ENCODE measurements around the gene TRIM33. TPM values are rescaled to one million over a fixed set of nuclear protein-coding genes. Genes with fewer than 3 reads are reported as not detected.
"Not testable (repeated sequence)": the region's sequence is repeated elsewhere in the genome, so short reads cannot be mapped to it uniquely, and the experiment has no call there.

The TRIM33 gene
- total RNA-seq, 1 donor, result 66.4 TPM

- Histone ChIP-seq H3K9me3 (ENCODE audit: low read depth, low read length) (peaks cover 9% of the 10 kb centered on the region), H3K4me3 (ENCODE audit: low read length) (no peak overlapping the region)
Measured at GRCh38 chr1:114496089-114496488, 14.9 kb downstream of the TRIM33 start.

DNA sequence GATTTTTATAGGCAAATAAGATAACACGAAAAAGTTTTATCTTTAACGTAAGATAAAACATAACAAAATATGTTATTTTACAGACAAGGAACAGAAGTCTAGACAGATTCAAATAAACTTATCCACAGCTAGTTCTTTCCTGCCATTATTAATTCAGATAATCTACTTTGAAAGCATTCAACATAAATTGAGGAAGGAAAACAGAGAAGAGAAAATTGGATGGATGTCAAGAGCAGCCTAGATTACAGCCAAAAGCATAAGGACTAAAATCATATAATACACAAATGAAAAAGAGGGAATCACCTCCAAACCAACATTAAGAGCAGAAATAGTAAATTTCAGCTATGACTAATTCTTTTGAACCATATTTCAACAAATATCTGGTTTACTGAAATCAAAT, 15.5 kb downstream of the TRIM33 start:
- H3K27me3 ChIP-seq (ENCODE audit: insufficient read depth, low read length), result no peaks in the 10 kb centered on the region
- peaks cover 9% of the 10 kb centered on the region for H3K9me3 ChIP-seq (ENCODE audit: low read depth, low read length)
- H3K4me1 ChIP-seq (ENCODE audit: insufficient read depth, low read length), result peaks cover 21% of the 10 kb centered on the region
- no peak overlapping the region for H3K4me3 ChIP-seq (ENCODE audit: low read length)

More at GRCh38 chr1:114496089-114496488, 14.9 kb downstream of the TRIM33 start:
- no peaks in the 10 kb centered on the region for H3K27me3 ChIP-seq (ENCODE audit: insufficient read depth, low read length)
- H3K4me1 ChIP-seq (ENCODE audit: insufficient read depth, low read length), result peaks cover 18% of the 10 kb centered on the region

- H3K4me3 ChIP-seq (ENCODE audit: low read length), result no peak overlapping the region
- peaks cover 42% of the 10 kb centered on the region for H3K4me1 ChIP-seq (ENCODE audit: insufficient read depth, low read length)
- no peaks in the 10 kb centered on the region for H3K27me3 ChIP-seq (ENCODE audit: insufficient read depth, low read length)
- peaks cover 9% of the 10 kb centered on the region for H3K9me3 ChIP-seq (ENCODE audit: low read depth, low read length)
Measured at GRCh38 chr1:114492978-114493377, 18.0 kb downstream of the TRIM33 start.

GRCh38 chr1:114490274-114490693, 20.7 kb downstream of the TRIM33 start:
- peaks cover 9% of the 10 kb centered on the region for H3K9me3 ChIP-seq (ENCODE audit: low read depth, low read length)
- no peak overlapping the region for H3K4me3 ChIP-seq (ENCODE audit: low read length)
- H3K4me1 ChIP-seq (ENCODE audit: insufficient read depth, low read length), result peaks cover 38% of the 10 kb centered on the region
- no peaks in the 10 kb centered on the region for H3K27me3 ChIP-seq (ENCODE audit: insufficient read depth, low read length)

DNA sequence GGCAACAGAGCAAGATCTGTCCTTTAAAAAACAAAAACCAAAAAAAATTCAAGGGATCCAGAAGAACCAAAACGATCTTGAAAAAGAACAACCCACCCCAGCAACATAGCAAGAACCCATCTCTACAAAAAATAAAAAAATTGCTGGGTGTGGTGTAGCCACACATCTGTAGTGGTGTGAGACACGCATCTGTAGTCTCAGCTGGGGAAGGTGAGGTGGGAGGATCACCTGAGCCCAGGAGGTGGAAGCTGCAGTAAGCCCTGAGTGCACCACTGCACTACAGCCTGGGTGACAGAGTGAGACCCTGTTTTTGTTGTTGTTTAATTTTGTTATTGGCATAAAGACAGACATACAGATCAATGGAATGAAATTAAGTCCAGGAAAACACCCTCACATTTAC, 22.3 kb downstream of the TRIM33 start:
- peaks cover 34% of the 10 kb centered on the region for H3K4me1 ChIP-seq (ENCODE audit: insufficient read depth, low read length)
- H3K9me3 ChIP-seq (ENCODE audit: low read depth, low read length), result peaks cover 9% of the 10 kb centered on the region
- H3K27me3 ChIP-seq (ENCODE audit: insufficient read depth, low read length), result no peaks in the 10 kb centered on the region
- no peak overlapping the region for H3K4me3 ChIP-seq (ENCODE audit: low read length)

DNA sequence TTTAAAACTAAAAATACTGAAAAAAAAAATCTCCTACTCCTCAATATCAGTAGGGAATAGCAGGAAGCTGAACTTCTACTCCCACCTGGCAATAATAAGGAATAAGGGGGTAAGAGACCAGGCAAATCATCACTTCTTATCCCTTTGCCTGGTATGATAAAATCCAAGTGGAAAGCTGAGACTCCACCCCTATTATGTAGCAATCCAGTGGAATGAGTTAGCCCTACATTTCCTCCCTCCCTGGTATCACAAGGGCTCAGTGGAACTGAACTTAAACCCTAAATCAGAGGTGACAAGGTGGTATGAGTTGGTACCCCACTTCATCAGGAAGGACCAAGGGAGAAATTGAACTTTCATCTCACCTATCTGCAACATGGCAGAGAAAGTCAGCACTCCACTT, 25.7 kb downstream of the TRIM33 start:
- Histone ChIP-seq H3K4me1 (ENCODE audit: insufficient read depth, low read length) (peaks cover 45% of the 10 kb centered on the region), H3K9me3 (ENCODE audit: low read depth, low read length) (no peaks in the 10 kb centered on the region), H3K27me3 (ENCODE audit: insufficient read depth, low read length) (no peaks in the 10 kb centered on the region), H3K4me3 (ENCODE audit: low read length) (no peak overlapping the region)

GRCh38 chr1:114482585-114482984, 28.4 kb downstream of the TRIM33 start:
- H3K27me3 ChIP-seq (ENCODE audit: insufficient read depth, low read length), result no peaks in the 10 kb centered on the region
- no peaks in the 10 kb centered on the region for H3K9me3 ChIP-seq (ENCODE audit: low read depth, low read length)
- no peak overlapping the region for H3K4me3 ChIP-seq (ENCODE audit: low read length)
- H3K4me1 ChIP-seq (ENCODE audit: insufficient read depth, low read length), result peaks cover 27% of the 10 kb centered on the region

- peaks cover 22% of the 10 kb centered on the region for H3K4me1 ChIP-seq (ENCODE audit: insufficient read depth, low read length)
Measured at GRCh38 chr1:114479636-114480035, 31.4 kb downstream of the TRIM33 start.

DNA sequence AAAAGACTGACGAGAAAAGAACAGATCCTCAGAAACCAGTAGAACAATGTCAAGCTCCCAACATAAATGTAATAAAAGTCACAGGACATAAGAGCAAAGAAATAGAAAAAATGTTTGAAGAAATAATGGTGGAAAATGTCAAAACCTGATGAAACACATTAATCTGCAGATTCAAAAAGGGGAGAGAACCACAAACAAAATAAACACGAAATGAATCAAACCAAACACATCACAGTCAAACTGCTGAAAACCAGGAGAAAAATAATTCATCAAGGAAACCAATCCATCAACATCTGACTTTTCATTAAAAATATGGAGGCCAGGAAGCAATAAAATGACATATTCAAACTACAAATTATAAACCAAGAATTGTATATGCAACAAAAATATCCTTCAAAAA, 31.9 kb downstream of the TRIM33 start:
- Histone ChIP-seq H3K4me3 (ENCODE audit: low read length) (no peak overlapping the region), H3K27me3 (ENCODE audit: insufficient read depth, low read length) (no peaks in the 10 kb centered on the region), H3K9me3 (ENCODE audit: low read depth, low read length) (no peaks in the 10 kb centered on the region), H3K4me1 (ENCODE audit: insufficient read depth, low read length) (peaks cover 24% of the 10 kb centered on the region)

More at GRCh38 chr1:114479636-114480035, 31.4 kb downstream of the TRIM33 start:
- H3K4me3 ChIP-seq (ENCODE audit: low read length); H3K27me3 ChIP-seq (ENCODE audit: insufficient read depth, low read length); H3K9me3 ChIP-seq (ENCODE audit: low read depth, low read length): not testable (repeated sequence)

DNA sequence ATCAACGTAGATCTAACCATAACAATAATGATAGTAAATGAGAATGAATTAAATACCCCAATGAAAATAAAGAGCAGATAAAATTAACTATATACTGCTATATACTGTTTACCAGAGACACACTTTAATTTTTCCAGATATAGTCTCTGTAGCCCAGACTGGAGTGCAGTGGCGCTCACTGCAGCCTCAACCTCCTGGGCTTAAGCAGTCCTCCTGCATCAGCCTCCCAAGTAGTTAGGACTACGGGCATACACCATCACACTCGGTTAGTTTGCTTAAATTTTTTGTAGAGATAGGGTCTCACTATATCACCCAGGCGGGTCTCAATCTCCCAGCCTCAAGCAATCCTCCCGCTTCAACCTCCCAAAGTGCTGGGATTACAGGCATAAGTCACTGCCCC, 37.2 kb downstream of the TRIM33 start:
- Histone ChIP-seq H3K4me1 (ENCODE audit: insufficient read depth, low read length) (peaks cover 6% of the 10 kb centered on the region), H3K4me3 (ENCODE audit: low read length) (no peak overlapping the region), H3K27me3 (ENCODE audit: insufficient read depth, low read length) (no peaks in the 10 kb centered on the region), H3K9me3 (ENCODE audit: low read depth, low read length) (no peaks in the 10 kb centered on the region)

DNA sequence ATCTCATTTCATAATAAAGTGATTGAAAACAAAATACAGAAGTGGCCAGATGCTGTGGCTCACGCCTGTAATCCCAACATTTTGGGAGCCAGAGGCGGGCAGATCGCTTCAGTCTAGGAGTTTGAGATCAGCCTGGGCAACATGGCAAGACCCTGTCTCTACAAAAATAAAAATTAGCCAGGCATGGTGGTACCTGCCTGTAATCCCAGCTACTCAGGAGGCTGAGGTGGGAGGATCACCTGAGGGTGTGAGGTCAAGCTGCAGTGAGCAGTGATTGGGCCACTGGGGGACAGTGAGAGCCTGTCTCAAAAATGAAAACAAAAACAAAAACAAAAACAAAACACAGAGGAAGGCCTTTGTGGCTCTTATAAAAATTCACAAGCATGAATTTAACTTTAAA, 38.6 kb downstream of the TRIM33 start:
- Histone ChIP-seq H3K4me3 (ENCODE audit: low read length) (no peak overlapping the region), H3K9me3 (ENCODE audit: low read depth, low read length) (no peaks in the 10 kb centered on the region), H3K27me3 (ENCODE audit: insufficient read depth, low read length) (no peaks in the 10 kb centered on the region), H3K4me1 (ENCODE audit: insufficient read depth, low read length) (peaks cover 16% of the 10 kb centered on the region)

DNA sequence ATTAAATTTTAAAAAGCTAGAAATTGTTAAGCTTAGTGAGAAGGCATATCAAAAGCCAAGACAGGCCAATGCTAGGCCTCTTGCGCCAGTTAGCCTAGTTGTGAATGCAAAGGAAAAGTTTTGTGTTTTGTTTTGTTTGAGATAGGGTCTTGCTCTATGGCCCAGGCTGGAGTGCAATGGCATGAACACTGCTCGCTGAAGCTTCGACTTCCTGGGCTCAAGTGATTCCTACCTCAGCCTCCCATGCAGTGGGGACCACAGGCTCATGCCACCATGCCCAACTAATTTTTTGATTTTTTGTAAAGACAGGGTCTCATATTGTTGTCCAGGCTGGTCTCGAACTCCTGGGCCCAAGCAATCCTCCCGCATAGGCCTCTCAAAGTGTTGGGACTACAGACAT, 40.3 kb downstream of the TRIM33 start:
- Histone ChIP-seq H3K4me3 (ENCODE audit: low read length) (no peak overlapping the region), H3K9me3 (ENCODE audit: low read depth, low read length) (no peaks in the 10 kb centered on the region), H3K27me3 (ENCODE audit: insufficient read depth, low read length) (no peaks in the 10 kb centered on the region), H3K4me1 (ENCODE audit: insufficient read depth, low read length) (peaks cover 18% of the 10 kb centered on the region)

DNA sequence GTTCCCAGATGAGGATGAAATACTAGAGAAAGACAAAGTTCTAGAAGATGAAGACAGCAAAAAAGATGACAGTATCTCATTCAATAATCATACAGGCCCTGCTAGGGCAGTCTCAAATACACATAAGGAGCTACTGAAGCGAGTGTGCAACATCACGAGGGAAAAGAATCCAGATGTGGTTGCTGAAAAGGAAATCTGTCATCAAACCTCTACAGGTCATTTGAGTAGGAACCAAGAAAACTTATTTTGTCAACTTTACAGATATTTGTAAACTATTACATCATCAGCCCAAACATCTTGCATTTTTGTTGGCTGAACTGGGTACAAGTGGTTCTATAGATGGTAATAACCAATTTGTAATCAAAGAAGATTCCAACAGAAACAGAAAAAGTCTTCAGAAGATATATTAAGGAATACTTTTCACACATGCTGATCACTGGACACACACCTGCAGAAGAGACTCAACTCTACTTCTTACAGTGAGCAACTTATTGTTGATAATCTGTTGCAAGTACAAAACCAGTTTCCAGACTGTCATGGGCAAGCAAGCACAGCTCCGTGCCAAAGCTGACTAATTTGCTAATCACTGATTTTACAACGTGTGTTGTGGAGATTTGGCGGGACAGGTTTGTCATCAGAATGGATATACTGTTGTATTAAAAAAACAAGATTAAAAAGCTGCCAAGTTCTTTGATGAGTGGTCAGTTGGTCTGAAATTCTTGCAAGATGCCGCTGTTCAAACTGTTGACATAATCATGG, 42.1 kb downstream of the TRIM33 start:
- H3K4me3 ChIP-seq (ENCODE audit: low read length), result no peak overlapping the region
- no peaks in the 10 kb centered on the region for H3K27me3 ChIP-seq (ENCODE audit: insufficient read depth, low read length)
- H3K4me1 ChIP-seq (ENCODE audit: insufficient read depth, low read length), result peaks cover 13% of the 10 kb centered on the region
- no peaks in the 10 kb centered on the region for H3K9me3 ChIP-seq (ENCODE audit: low read depth, low read length)

- H3K4me1 ChIP-seq (ENCODE audit: insufficient read depth, low read length), result peaks cover 12% of the 10 kb centered on the region
- H3K27me3 ChIP-seq (ENCODE audit: insufficient read depth, low read length), result no peaks in the 10 kb centered on the region
- no peaks in the 10 kb centered on the region for H3K9me3 ChIP-seq (ENCODE audit: low read depth, low read length)
- no peak overlapping the region for H3K4me3 ChIP-seq (ENCODE audit: low read length)
Measured at GRCh38 chr1:114468047-114468446, 43.0 kb downstream of the TRIM33 start.

- H3K27me3 ChIP-seq (ENCODE audit: insufficient read depth, low read length), result no peaks in the 10 kb centered on the region
- H3K4me3 ChIP-seq (ENCODE audit: low read length), result no peak overlapping the region
- peaks cover 12% of the 10 kb centered on the region for H3K4me1 ChIP-seq (ENCODE audit: insufficient read depth, low read length)
- no peaks in the 10 kb centered on the region for H3K9me3 ChIP-seq (ENCODE audit: low read depth, low read length)
Measured at GRCh38 chr1:114467491-114467890, 43.5 kb downstream of the TRIM33 start.

- no peaks in the 10 kb centered on the region for H3K9me3 ChIP-seq (ENCODE audit: low read depth, low read length)
- no peaks in the 10 kb centered on the region for H3K27me3 ChIP-seq (ENCODE audit: insufficient read depth, low read length)
- peaks cover 12% of the 10 kb centered on the region for H3K4me1 ChIP-seq (ENCODE audit: insufficient read depth, low read length)
- no peak overlapping the region for H3K4me3 ChIP-seq (ENCODE audit: low read length)
Measured at GRCh38 chr1:114466334-114467014, 44.5 kb downstream of the TRIM33 start.

All from mononuclear cell (primary cell).